HG02870 (cell line): ENCODE data around the gene RFX7.

Source experiments
- ATAC-seq: cut with Tn5 transposase; IDR thresholded peaks from one replicate; pipeline ENCODE4 v1.9.1; 2021; ENCODE audit warnings: mild to moderate bottlenecking, moderate library complexity; ENCODE audit not compliant: unreplicated experiment

The RFX7 gene

DNA sequence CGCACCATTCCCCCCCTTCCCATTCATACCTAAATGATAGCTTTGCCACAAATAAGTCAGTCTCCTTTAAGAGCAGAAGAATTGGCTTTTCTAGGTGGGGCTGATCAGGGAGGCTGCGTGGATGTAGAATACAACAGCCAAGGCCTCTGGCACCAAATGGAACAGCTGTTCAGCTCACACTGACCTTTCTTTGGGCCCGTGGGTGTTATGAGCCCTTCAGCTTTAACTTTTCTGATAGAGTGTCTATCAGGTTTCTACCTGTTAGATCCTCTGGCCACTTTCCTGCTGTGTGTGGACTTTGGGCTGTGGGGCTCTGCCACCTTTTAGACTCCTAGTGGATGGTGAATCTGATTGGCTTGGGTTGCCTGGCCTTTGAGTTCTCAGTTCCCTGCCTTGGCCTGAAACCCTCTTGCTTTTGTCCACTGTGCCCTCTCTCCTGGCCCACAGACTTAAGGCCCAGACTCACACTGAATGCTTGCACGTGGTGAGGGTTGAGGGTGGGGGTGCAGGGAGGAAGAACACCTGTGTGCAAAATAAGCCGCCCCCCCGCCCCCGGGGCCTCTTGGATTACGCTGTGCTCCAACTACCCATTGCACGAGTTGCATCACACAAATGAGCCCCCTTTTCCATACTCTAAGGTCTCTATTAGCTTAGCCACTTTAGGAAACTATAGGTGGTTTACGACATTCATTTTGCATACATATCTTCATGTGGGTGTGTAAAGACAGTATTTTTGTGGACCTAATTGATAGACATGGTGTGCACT is 1.3 kb upstream of the RFX7 start:
- ATAC-seq = no peak

DNA sequence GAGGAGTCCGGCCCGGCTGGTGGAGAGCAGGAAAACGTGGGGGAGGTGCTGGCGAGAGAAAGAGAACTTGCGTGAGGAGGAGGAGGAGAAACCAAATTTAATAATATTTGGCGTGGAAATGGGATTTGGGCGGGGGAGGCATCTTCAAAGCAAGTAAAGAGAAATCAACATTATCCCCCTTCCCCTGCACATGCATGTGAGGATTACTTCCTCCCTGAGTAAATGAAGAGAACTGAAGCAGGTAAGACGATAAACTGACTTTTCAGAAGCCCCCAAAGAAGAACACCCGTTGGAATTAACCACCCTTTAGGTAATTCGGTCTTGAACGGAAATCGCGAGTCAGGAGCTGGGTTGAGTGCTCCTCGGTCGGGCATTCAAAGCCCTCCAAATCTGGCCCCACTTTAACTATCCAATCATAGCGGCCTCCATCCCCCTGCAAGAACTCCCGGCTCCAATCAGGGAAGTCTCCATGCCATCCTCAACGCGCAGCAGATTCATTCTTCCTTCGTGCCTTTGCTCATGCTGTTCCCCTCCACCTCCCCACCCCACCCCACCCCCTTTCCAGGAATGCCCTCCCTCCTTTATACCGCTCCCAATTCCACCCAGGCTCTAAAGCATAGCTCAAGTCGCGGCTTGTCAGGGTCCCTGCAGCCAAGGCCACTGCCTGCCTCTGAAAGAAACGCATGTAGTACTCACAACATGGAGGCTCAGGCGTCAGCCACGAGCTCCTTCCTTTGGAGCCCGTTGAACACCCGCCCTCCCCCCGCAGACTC is 545 bp upstream of the RFX7 start:
- ATAC-seq = no peak

DNA sequence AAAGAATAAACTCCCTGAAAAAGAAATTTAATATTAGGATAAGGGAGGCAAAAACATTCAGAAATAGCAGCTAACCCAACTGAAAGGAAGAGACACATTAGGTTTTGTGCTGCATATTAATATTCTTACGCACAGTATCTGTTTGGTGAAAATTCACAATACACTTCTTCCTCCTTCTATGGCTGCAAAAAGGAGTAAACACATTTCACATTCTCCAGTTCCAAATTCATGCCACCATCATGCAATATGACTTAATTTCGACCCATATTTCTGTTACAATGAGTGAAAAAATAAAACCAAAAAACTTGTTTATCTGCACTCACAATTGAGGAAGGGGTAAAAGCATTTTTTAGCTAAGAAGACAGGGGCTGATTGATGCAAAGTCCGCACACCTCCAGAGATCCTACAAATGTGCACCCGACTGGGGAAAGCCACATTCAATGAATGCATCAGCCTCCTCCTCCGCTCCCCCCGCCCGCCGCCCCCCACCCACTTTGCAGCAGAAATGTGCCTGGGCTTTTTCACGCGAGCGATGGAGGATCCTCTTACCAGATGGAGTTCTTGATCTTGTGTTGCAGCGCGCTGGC is 1.0 kb downstream of the RFX7 start:
- ATAC-seq = no peak

DNA sequence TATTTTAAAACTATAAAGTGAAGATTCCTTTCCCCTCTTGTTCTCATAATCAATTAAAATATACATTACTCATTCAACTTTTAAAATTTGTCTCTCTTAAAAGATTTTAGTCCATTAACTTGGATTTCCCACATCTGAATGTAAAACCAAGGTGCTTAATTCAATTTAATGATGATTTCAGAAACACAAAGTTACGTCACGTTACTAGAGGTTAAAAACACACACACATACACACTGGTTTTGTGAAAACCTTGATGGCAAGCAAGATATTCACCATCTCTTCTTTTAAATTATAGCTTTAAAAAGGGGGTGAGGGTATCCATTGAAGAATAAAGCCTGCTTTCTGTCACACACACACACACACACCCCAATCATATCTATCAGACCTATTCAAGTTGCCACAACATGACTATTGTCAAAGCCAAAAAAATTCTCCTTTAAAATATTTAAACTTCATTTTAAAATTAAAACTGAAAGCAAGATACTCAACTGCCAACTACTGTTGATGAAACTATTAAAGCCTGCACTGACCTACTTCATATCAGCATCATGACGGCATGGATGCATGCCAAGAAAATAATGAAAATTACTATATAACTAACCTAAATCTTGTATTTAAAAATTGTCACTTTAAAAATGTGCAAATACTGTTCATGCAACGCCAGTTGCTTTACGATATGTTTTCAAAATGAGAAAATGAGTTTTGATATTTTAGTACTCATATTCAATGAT is 2.1 kb downstream of the RFX7 start:
- ATAC-seq = no peak

DNA sequence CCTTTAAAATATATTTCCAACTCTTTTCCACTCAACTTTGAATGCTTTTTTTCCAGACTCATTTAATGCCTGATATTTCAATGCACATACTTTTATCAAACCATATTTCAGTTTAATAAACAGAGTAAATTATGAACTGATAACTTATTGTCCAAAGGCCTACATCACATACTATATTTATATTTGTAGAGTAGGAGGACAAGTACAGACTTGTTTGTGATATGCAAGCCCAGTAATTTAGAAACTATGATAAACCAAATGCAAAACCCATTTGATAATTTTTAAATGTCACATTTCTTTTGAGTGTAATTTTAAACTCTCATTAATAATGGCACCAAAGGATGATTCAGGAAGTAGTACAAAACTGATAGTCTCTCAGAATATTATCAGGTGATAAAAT is 3.3 kb downstream of the RFX7 start:
- no peak for ATAC-seq

DNA sequence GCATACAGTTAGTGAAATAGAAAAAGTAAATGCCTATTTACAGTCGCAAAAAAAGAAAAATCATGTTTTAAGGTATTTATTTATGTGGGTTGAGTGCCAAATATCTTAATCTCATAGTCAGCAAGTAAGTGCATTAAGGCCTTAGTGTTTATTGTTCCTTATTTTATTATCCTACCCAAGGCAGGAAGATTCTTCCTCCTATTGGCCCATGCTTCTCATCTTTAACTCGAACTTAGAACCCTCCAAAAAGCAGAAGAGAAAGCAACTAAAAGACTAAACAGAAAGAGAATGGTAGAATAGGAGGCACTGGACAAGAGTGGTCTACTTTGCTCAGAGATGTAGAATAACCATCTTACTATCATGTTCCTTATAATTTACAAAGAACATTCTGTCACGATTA is 7.5 kb downstream of the RFX7 start:
- ATAC-seq = no peak

DNA sequence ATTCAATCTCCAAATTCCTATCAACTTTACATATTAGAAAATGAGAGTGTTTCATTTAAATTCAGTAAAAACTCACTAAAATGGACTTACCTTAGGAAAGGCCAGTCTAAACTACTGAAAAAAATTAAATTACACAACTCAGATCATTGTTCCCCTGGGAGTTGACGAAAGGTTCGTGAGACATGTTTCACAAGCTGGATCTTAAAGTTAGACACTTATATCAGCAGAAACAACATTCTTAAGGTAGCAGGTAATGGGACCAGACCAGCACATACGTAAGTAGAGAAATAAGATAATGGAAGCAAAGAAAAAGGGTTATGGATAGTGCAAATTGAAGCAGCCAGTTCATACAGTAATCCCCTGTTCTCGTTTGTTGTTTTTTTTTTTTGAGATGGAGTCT is 8.9 kb downstream of the RFX7 start:
- no peak for ATAC-seq

DNA sequence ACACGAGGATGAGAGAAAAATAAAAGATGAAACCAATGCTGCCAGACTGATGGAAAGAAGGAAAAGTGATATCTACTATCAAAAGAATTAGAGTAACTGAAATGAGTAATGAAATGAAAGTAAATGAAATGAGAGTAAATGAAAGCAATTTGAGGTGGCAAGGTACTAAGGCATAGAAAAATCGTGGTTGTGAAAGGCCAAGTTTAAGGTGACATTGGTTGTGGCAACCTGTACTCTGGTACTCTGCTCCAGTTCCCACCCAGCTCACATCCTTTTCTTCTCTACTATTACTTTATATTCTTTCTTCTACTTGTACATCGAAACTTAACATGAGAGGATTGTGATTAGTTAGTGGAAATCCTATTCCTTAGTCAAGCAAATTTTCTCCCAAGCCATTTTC is 10.1 kb downstream of the RFX7 start:
- ATAC-seq = no peak

DNA sequence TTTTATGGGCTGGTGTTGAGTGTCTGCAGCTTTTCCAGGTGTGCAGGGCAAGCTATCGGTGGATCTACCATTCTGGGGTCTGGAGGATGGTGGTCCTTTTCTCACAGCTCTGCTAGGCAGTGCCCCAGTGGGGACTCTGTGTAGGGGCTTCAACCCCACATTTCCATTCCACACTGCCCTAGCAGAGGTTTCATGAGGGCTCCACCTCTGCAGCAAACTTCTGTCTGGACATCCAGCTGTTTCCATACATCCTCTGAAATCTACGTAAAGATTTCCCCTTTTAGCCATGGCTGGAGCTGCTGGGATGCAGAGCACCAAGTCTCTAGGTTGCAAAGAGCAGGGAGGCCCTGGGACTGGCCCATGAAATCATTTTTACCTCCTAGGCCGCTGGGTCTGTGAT is 11.6 kb downstream of the RFX7 start:
- no peak for ATAC-seq

DNA sequence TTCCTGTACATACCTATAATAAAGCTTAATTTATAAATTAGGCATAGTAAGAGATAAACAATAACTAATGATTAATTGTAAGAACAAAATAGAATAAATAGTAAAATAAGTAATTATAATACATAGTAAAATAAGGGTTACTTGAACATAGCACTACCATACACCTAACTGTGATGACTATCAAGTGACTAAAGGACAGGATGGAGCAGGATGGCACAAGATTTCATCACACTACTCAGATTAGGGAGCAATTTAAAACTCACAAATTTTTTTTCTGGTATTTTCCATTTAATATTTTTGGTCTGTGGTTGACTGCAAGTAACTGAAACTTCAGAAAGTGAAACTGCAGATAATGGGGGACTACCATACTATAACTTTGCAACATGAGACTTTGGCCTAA is 14.8 kb downstream of the RFX7 start:
- no peak for ATAC-seq

DNA sequence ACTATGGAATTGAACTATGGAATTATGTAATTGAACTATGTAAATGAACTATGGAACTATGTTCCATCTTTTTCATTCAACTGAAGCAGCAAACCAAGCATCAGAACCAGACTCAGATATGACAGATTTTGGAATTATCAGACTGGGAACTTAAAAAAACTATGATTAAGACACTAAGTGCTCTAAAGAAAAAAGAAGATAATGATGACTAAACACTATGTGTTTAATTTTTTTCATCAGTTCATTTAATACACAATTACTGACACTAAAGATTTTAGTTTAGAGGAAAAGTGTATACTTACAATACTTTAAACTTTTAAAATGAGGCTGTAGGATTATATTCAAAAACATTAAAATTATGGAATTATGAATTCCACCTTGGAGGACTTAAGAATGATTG is 15.3 kb downstream of the RFX7 start:
- no peak for ATAC-seq

DNA sequence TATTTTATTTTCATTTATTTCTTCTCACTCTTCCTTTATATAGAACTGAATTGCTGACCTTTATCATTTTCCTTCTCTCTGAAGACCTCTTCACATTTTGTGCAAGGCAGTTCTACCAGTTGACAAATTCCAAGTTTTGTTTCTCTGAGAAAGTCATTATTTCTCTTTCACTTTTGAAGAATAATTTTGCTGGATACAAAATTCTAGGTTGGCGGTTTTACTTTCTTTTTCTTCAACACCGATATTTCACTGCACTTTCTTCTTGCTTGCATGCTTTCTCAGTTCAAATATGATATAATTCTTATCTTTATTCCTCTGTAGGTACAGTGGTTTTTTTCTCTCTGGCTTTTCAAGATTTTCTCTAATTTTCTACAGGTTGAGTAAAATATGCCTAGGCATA is 15.9 kb downstream of the RFX7 start:
- no peak for ATAC-seq

DNA sequence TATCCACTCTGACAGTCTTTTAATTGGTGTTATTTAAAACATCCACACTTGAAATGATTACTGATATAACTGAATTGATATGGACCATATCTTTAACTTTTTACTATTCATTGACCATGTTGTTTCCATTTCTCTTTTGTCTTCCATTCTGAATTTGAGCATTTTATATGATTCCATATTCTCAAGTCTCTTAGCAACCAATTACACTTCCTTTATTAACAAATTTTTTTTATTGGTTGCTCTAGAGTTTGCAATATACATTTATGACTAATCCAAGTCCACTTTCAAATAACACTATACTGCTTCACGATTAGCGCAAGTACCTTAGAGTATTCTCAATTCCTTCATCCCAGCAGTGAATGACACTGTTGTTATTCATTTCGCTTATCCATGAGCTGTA is 16.4 kb downstream of the RFX7 start:
- ATAC-seq = no peak

DNA sequence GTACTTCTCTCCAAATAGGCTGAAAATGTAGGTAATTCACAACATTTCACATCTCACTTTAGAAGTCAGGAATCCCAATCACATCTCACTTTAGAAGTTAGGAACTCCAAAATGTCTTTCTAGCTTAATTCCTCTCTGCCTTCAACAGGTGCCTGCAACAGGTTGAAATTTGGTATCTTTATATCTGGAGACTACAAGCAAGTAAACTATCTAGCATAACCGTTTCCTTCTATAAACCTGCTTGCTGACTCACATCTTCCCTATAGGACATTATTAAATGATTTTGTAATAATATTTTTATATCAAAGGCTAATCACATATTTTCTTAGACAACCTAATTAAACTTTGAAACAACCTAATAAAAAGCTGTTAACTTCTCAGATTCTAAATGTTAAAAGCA is 18.2 kb downstream of the RFX7 start:
- ATAC-seq = no peak

DNA sequence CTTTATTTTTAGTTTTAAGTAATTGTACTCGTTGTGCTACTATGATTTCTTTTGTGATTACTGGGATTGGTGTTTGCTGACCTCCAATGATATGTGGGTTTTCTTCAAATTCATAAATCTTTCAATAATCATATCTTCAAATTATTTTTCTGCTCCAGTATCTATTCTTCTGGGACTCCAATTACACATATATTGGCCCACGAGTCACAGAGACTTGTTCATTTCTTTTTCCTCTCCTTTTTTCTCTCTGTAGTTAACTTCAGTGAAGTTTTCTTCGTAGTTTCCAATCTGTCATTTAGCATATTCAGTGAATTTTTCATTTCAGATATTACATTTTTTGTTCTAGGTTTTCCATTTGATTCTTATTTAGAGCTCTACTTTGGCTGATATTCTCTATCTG is 21.4 kb downstream of the RFX7 start:
- no peak for ATAC-seq

DNA sequence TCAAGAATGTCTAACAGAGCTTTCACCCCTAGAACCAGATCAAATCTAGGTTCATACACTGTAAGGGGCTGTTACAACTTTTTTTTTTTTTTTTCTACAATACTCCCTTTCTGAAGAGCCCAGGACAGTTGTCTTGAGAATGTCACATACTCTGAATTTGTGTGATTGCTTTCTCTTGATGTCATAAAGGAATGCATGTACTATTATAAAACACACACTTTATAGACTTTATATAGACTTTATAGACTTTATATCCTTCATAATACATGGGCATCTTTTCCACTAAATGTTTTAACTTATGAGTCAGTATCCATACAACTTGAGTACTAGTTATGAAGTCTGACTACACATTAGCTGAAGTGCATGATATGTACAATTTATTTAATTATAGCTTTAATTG is 26.3 kb downstream of the RFX7 start:
- no peak for ATAC-seq

DNA sequence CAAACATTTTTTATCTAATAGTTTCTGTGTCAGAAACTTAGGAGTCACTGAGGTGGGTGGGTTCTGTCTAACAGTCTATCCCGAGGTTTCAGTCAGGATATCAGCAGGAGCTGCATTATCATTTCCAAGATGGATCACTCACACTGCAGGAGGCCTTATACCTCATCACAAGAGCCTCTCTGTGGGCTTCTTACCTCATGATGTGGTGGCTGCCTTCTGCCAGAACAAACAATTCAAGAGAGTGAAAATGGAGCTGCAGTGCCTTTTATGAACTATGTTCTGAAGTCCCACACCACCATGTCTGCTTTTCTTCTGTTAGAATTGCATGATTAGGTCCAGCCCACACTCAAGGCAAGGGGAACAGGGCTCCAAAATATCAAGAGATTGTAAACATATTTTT is 27.9 kb downstream of the RFX7 start:
- ATAC-seq = no peak

DNA sequence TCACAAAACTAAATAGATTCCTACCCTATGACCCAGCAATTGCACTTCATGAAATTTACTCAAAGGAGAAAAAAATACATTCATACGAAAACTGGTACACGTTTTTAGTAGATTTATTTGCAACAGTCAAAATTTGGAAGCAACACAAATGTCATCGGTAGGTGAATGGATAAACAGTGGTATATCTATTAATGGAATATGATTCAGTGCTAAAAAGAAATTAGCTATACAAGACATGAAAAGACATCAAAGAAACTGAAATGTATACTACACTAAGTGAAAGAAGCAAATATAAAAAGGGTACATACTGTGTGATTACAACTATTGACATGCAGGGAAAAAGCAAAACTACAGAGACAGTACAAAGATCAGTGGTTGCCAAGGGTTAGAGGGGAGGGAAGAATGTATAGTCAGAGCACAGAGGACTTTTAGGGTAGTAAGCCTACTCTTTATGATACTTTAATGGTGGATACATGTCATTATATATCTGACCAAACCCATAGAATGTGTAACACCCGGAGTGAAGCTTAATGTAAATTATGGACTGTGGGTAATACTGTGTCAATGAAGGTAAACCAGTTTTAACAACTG is 31.6 kb downstream of the RFX7 start:
- ATAC-seq = no peak

DNA sequence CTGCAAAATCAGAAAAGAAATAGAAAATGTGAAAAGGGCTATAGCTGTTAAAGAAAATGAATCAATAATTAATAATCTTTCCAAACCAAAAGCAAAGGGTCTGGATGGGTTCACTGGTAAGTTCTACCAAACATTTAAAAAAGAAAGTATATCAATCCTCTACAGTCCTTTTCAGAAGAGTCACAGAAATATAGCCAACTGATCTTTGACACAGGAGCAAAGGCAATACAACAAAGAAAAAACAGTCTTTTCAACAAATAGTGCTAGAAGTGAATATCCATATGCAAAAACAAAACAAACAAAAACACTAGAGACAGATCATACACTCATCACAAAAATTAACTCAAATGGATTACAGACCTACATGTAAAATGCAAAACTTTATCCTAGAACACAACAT is 32.6 kb downstream of the RFX7 start:
- no peak for ATAC-seq

DNA sequence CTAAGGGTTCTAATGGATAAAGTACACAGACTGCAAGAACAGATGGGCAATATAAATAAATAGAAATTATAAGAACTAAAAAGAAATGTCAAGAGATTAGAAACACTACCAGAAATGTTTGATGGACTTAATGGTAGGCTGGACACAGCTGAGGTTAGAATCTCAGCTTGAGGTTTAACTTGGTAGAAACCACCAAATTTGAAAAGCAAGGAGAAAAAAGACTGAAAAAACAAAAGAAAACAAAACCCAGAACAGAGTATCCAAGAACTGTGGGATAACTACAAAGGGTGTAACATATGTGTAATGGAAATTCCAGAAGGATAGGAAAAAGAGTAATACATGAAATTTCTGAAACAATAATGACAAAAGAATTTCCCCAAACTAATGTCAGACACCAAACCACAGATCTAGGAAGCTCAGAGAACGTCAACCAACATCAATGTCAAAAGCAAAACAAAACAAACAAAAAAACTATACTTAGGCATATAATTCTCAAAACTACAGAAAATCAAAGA is 35.0 kb downstream of the RFX7 start:
- ATAC-seq = no peak

DNA sequence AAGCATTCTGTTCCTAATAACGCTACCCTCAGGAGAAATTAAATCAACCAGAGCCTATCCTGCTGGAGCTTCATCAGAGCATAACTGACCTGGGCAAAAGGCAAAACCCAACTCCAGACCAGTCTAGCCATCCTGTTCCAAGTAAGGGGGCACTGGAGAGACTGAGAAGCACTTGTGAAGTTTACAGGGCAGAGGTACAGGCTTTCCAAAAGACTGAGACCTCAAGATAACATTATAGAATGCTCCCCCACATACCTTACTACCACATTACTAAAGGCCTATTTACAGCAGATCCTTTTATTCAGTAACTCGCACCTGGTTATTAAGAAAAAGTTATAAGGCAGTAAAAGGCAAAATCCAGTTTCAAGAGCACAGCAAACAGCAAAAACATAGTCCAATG is 35.5 kb downstream of the RFX7 start:
- ATAC-seq = no peak
